ENCODE results near the gene GSN. TPM values are rescaled to one million over a fixed set of nuclear protein-coding genes. Genes with fewer than 3 reads are reported as not detected.

The GSN gene
- total and polyA plus RNA-seq, 2 of the 13 experiments (the other 11 are each of a cell fraction or from before 2014, with no cell fraction given), result 294 to 307 TPM

DNA sequence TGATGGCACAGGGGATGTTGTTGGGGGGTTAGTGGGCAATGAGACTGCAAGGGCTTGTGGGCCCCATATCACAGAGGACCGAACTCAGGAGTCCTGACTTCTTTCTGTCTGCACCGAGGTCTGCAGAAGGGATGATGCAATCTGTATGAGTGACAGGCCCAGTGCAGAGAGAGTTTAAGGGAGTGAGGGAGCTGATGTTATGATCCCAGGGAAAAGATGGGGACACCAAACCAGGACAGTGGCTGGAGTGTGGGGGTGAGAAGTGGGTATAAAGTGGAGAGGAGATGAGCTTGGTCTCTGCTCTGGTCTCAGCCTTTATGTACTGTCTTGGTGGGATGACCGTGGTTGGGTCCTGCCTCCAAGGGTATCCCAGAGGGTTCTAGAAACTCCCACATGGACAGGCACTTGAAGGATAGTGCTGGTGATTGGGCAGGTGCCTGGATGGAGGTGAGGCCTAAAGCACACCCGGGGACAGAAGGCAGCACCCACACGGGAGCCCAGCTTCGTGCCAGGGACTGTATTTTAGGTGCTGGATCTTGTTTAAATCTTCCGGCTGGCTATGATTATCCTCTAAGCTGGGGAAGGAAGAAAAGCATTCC lies 21.9 kb downstream of the GSN start (continued):
- TF ChIP-seq ZNF512 (CRISPR knock-in tag; IDR thresholded peaks at IDR 0.05) (no peak), ISL2 (CRISPR knock-in tag; IDR thresholded peaks at IDR 0.05) (no peak), PBX2 (CRISPR knock-in tag; IDR thresholded peaks at IDR 0.05) (peak; percentile 89), FOXO1 (CRISPR knock-in tag; IDR thresholded peaks at IDR 0.05) (no peak), ZNF609 (CRISPR knock-in tag; IDR thresholded peaks at IDR 0.05; ENCODE audit: borderline replicate concordance) (no peak; the same call in 1 of the 2 replicates), ATRX (CRISPR knock-in tag; IDR thresholded peaks at IDR 0.05; ENCODE audit: borderline replicate concordance) (no peak), SIX4 (CRISPR knock-in tag; IDR thresholded peaks at IDR 0.05) (no peak), HES4 (CRISPR knock-in tag; IDR thresholded peaks at IDR 0.05; ENCODE audit: borderline replicate concordance) (no peak), TCF7L2 (IDR thresholded peaks at IDR 0.05; ENCODE audit: low read depth, low read length) (no peak), CEBPG (CRISPR knock-in tag; IDR thresholded peaks at IDR 0.05) (peak; percentile 97), ZSCAN29 (CRISPR knock-in tag; conservative IDR thresholded peaks at IDR 0.05) (no peak), ZNF44 (CRISPR knock-in tag; IDR thresholded peaks at IDR 0.05) (no peak), GATA4 (IDR thresholded peaks at IDR 0.05; ENCODE audit: borderline replicate concordance, low read depth) (no peak), NKX3-1 (CRISPR knock-in tag; IDR thresholded peaks at IDR 0.05) (no peak)
- TF ChIP-seq, protein P1, sequence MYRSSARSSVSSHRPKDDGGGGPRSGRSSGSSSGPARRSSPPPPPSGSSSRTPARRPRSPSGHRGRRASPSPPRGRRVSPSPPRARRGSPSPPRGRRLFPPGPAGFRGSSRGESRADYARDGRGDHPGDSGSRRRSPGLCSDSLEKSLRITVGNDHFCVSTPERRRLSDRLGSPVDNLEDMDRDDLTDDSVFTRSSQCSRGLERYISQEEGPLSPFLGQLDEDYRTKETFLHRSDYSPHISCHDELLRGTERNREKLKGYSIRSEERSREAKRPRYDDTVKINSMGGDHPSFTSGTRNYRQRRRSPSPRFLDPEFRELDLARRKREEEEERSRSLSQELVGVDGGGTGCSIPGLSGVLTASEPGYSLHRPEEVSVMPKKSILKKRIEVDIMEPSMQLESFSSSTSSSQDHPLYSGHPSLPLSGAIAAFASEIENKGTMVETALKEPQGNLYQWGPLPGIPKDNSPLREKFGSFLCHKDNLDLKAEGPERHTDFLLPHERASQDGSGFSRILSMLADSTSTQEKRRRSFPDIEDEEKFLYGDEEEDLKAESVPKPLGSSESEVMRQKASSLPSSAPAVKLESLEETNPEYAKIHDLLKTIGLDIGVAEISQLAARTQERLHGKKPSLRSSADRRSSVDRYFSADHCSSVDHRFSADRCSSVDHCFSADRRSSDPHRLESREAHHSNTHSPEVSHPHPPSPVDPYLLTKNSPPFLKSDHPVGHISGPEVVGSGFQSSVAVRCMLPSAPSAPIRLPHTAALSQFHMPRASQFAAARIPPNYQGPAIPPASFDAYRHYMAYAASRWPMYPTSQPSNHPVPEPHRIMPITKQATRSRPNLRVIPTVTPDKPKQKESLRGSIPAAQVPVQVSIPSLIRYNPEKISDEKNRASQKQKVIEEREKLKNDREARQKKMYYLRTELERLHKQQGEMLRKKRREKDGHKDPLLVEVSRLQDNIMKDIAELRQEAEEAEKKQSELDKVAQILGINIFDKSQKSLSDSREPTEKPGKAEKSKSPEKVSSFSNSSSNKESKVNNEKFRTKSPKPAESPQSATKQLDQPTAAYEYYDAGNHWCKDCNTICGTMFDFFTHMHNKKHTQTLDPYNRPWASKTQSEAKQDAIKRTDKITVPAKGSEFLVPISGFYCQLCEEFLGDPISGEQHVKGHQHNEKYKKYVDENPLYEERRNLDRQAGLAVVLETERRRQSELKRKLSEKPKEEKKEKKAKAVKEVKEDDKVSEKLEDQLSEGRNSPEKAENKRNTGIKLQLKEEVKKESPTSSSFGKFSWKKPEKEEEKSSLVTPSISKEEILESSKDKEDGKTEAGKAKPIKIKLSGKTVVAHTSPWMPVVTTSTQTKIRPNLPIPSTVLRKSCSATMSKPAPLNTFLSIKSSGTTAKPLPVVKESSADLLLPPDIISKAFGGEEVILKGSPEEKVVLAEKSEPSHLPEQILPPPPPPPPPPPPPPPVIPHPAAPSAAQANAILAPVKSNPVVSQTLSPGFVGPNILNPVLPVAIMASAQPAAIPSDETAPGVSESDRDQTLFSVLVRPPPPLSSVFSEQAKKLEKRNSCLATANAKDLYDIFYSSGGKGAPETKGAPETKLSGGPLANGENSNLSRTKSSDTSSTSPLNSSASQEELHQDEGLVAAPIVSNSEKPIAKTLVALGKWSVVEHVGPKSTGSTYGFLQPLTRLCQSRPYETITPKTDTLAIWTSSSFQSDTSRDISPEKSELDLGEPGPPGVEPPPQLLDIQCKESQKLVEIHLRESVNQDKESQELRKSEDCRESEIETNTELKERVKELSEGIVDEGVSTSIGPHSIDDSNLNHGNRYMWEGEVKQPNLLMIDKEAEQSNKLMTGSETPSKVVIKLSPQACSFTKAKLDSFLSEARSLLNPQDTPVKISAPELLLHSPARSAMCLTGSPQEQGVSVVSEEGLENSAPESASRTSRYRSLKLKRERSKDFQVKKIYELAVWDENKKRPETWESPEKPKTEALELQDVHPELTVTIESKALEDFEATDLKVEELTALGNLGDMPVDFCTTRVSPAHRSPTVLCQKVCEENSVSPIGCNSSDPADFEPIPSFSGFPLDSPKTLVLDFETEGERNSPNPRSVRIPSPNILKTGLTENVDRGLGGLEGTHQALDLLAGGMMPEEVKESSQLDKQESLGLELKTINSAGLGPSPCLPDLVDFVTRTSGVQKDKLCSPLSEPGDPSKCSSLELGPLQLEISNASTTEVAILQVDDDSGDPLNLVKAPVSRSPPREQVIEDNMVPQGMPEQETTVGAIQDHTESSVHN (CRISPR knock-in tag; IDR thresholded peaks at IDR 0.05), result no peak

Data from HepG2 (cell line).